ENCODE results near the gene SCEL.

GRCh38 chr13:77528414-77528813 lies 7.1 kb upstream of the SCEL start:
- TF ChIP-seq CTCF (IDR thresholded peaks at IDR 0.05): no peak
- TF ChIP-seq POLR2A (IDR thresholded peaks at IDR 0.05): no peak
- no peak for TF ChIP-seq POLR2AphosphoS5 (IDR thresholded peaks at IDR 0.05)
- no peak for TF ChIP-seq EP300 (IDR thresholded peaks at IDR 0.05)
